NCI-H2107 treated with DMSO at 0.1 percent for 48 hours (cell line): ENCODE data around the gene PIAS1.
"Not testable (repeated sequence)": the region's sequence is repeated elsewhere in the genome, so short reads cannot be mapped to it uniquely, and the experiment has no call there.

Source experiments
- DNase-seq: peaks from one replicate; lab custom pipeline; 2025; ENCODE audit not compliant: unreplicated experiment; lab: John Stamatoyannopoulos, UW

The PIAS1 gene

DNA sequence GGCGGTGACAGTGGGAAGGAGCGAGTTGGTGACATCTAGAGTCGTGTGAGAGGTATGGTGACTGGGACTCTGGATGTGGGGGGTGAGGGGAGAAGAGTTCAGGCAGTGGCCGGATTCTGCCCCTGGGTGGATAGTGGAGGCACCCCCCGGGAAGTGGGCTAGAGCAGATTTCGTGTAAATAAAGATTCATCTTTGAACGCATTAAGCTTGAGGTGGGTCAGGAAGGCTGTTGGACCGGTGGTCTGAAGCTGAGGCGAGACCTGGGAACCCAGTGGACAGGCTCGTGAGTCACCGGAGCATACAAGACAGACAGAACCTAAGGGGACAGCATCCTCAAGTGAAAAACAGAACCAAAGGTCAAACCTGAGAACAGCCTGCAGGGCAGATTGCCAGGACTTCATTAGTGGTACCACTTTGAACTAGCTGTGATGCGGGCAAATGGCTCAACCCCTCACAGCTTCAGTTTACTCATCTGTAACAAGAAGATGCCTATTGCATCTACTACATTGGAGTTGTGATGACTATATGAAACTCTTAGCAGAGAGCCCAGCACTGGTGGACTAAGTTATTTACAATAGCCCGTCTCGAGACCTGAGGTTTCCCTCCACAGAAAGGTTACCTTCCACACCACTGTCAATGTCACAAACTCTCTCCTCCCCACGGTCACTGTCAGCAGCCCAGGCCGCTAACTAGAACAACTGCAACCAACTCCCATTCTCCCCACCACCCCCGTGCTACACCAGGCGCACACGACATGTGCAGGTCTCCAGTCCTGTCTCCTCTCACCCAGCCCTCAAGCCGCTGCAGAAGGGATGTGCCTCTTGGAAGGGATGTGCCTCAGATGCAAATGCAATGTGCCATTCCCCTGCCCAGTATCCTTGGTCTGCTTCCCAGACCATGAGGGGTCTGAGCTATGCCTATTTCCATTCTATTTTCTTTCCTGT lies 176.3 kb downstream of the PIAS1 start:
- no peak for DNase-seq

- DNase-seq: no peak
Observed at GRCh38 chr15:68231102-68231818, 177.1 kb downstream of the PIAS1 start.

- DNase-seq: no peak
Observed at GRCh38 chr15:68232449-68232848, 178.3 kb downstream of the PIAS1 start.

- no peak for DNase-seq
Observed at GRCh38 chr15:68232937-68233336, 178.8 kb downstream of the PIAS1 start.

- no peak for DNase-seq
Observed at GRCh38 chr15:68234060-68234459, 179.9 kb downstream of the PIAS1 start.

DNA sequence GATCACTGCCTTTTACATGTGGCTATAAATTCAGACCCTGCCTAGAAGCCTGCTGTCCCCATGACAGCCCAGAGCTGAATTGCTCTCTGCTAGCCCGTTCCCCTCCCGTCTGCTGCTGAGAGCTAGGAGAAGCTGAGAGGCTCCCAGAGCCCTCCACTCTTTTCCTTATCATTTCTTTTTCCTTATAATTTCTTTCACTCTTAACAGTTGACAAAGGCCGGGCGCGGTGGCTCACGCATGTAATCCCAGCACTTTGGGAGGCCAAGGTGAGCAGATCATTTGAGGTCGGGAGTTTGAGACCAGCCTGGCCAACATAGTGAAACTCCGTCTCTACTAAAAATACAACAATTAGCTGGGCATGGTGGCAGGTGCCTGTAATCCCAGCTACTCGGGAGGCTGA lies 180.4 kb downstream of the PIAS1 start:
- not testable (repeated sequence) for DNase-seq

DNA sequence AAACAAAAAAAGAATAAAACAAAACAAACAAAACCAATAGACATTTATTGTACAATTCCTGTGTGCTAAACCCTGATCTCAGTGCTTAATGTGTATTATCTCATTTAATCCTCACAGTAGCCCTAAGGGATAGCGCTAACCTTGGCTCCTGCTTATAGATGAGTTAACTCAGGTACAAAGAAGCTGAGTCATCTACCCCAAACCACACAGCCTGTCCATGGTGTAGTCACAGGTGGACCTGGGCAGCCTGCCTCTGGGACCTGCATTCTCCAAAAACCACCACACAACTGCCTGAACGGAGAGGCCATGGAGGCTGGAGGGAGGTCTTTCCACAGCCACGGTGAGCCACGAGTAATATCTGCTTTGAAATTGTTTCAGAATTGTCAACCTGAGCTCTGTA lies 180.9 kb downstream of the PIAS1 start:
- DNase-seq: no peak

GRCh38 chr15:68239025-68239424 lies 184.9 kb downstream of the PIAS1 start:
- no peak for DNase-seq

- no peak for DNase-seq
Observed at GRCh38 chr15:68241088-68241935, 187.2 kb downstream of the PIAS1 start.
